HL-60/S4 (cell line): ENCODE results near the gene APBB2.

Source experiments
- in situ Hi-C: fragments of 300-500 bp; cut with MboI; formaldehyde crosslinking; loops from 2 replicates; pipeline ENCODE4 v1.14.3; 2022; ENCODE audit warnings: low sequenced_read_pairs

APBB2 gene

GRCh38 chr4:41142376-41143310 lies 71.7 kb downstream of the APBB2 start:
- in situ Hi-C loops: no loop called here

DNA sequence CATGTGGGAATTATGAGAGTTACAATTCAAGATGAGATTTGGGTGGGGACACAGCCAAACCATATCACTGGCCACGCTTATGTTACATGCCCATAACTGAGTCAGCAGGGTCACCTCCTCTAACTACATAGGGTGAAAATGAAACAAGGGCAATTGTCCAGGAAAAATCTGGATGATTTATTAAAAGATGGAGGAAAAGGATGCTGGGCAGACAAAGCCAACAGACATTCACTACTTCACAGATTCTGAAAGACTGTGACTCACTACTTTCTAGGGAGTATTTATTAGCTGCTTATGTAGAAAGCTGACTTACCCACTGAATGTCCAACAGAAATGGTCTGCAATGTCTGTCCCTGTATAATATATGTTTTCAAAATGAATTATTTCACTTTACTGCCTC lies 72.4 kb downstream of the APBB2 start:
- in situ Hi-C loops: no loop called here

GRCh38 chr4:41140410-41140809 lies 73.9 kb downstream of the APBB2 start:
- in situ Hi-C loops: no loop called here

DNA sequence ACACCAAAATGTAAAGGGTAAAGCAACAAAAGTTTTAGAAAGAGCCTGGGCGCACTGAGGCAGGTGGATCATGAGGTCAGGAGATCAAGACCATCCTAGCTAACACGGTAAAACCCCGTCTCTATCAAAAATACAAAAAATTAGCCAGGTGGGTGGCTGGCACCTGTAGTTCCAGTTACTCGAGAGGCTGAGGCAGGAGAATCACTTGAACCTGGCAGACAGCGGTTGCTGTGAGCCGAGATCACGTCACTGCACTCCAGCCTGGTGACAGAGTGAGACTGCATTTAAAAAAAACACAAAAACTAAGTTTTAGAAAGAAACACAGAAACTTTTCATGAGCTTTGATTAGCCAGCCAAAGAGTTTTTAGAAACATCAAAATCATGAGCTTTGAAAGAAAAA lies 76.5 kb downstream of the APBB2 start:
- in situ Hi-C loops: no loop called here

DNA sequence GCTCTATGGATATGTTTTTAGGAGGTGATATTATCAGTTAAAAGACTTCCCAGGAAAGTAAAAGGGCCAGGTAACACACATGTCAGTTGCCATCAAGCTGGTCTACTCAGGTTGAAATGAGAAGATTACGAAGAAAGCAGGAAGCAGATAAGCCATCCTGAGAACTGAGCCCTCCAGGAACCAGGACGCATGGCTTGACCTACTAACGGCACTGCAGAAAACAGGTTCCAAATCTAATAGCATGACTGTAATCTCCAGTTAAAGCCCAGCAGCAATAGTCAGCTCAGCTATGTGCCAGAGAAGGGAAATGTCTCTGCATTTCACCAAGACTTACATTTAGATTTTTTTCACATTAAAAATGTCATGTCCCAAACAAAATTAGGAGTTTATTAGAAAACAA lies 77.9 kb downstream of the APBB2 start:
- in situ Hi-C loops: no loop called here

GRCh38 chr4:41135801-41136200 lies 78.5 kb downstream of the APBB2 start:
- in situ Hi-C loops: no loop called here

DNA sequence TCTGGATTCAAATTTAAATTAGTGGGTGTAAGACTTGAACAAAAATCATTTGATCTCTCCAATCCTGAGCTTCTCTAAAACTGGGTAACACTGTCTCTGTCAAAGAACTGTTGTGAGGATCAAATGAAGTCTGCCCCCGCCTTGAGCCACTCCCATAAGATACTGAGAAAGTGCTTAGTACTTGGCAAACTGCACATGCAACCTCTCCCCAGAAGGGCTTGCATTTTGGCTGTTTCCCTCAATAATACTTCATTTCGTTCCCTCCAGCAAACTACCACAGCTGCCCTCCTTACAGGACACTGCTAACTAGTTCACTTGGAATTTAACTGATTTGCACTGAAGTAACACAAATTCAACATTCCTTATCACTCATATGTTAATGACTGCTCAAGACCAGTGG lies 79.8 kb downstream of the APBB2 start:
- in situ Hi-C loops: no loop called here

DNA sequence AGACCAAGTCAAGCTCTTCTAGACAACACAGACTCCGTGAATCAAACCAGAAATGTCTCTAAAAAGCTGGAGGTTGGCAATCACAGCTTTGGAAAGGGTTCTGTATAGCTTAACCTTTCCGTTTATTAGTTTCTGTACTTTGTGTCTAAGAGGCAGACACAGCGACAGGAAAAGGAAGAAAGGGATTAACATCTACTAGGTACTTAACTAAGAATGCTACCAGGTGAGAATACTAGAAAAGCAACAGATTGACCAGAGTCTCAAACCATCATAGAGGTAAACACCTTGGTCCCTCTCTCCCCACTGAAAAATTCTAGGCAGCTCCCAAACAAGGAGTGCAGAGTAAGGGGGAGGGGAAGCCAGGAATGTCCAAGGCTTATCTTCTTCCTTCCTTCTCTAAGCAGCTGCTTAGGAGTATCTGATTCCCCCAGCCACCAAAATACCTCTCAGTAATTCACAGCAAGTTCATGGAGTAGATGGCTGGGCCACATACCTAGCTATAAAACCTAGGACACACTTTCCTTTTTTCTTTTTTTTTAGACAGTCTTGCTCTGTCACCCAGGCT lies 80.8 kb downstream of the APBB2 start:
- in situ Hi-C loops: no loop called here

- in situ Hi-C loops: no loop called here
These were observed 82.2 kb downstream of the APBB2 start for GRCh38 chr4:41132055-41132683.

DNA sequence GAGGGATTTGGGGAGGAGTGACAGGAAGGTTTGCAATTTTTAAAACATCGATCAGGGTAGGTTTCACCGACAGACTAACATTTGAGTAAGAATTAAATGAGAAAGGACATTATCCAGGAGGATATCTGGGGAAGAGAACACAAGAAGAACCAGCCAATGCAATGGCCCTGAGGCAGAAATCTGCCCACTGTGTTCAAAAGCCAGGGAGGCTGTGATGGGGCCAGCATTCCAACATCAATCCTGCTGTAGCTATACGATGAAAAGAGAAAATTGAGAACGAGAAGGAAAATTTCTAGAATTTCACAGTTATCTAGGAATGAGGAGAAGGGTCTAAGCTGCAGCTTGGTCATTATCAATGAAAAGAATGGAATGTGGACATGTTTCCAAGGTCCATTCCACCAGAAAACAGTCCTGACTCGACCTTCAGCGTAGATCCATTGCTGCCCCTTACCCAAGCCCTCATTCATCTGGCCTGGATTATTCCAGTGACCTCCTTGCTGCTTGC lies 84.4 kb downstream of the APBB2 start:
- in situ Hi-C loops: no loop called here

GRCh38 chr4:41129128-41129754 lies 85.1 kb downstream of the APBB2 start:
- in situ Hi-C loops: no loop called here

DNA sequence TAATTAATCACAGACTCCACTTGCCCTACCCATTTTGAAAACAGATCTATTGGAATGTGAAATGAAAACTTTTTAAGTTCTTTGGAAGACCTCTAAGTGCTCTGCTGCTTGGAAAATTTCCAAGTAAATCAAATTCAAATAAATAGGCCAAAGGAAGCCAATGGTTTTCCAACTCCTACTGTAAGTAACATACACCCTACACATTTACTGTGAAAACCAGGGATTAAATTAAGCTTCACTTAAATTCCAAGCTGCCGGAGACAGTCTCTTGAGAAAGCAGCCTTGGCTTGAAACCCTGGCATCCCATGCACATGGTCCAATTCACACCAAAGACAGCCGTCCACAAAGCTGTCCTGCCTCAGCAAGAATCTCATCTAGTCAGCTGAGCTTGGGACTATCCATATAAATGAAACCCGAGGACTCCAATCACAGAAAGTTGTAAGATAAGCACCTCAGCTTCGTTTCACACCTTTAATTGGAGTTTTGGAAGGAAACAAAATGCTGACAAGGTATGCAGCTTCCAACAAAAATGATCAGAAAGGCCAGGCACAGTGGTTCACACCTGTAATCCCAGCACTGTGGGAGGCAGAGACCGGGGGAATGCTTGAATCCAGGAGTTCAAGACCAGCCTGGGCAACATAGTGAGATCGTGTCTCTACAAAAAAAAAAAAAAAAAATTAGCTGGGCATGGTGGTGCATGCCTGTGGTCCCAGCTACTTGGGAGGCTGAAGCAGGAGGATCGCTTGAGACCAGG lies 88.6 kb downstream of the APBB2 start:
- in situ Hi-C loops: no loop called here

GRCh38 chr4:41124916-41125548 lies 89.3 kb downstream of the APBB2 start:
- in situ Hi-C loops: no loop called here

GRCh38 chr4:41122775-41123174 lies 91.6 kb downstream of the APBB2 start:
- in situ Hi-C loops: no loop called here

DNA sequence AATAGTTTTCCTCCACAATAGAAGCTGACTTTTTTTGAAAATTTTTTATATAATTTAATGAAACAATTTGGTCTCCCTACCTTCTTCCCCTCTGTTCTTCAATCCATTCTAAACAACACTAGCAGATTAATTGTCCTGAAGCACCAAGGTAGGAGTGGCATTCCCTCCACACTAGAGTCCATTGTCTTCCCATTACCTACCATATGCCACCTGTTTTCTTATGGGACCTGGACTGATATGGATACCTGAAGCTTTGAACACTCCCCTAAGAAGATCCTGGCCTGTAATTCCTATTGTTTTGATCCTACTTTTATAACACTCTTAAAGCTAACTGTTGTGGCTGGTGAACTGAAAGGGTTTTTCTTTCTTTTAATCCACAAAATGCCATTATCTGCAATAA lies 92.0 kb downstream of the APBB2 start:
- in situ Hi-C loops: no loop called here

GRCh38 chr4:41121906-41122305 lies 92.4 kb downstream of the APBB2 start:
- in situ Hi-C loops: no loop called here

DNA sequence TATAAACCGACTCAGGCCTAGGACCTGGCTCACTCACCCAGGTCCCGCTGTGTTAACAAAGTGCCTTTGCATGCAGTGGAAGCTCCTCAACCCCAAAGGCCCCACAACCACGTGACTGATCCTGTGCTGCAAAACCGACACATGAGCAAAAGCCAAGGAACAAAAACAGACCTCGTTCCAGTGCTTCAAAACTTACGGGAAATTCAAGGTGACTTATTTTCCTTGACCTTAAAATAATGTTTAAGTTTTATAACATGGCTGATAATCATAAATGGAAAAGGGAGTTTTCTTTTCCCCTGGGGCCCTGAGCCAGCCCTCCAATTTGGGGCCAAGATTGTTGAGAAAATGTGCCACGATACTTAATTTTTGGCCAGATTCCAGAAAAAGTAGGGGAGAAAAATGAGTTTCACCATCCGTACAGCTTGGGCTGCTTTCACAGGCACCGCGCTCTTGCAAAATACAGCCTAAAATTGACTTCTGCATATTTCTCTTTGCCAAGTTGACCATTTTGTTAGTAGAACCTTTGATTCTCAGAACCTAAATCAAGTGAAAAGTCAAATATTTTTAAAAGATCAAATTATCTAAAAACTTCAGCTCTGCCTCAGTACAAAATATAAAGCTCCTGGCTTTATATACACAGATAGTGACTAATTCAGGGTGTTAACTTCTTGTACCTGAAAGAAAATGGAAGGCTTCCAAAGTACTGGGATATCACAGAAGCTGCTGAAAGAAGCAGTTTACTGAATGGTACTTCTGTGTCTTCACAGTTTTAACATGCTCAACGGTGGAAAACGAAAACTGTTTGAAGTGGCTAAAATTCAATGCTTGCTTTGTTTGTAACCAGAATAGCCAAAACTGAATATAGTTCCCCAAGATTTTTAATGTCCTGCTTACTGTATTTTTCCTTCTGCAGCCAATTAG lies 93.8 kb downstream of the APBB2 start:
- in situ Hi-C loops: no loop called here

GRCh38 chr4:41119867-41120295 lies 94.5 kb downstream of the APBB2 start:
- in situ Hi-C loops: no loop called here

GRCh38 chr4:41111791-41112190 lies 102.6 kb downstream of the APBB2 start:
- in situ Hi-C loops: no loop called here
